Natural killer cell treated with Interleukin-12 subunit alpha and Interleukin-12 subunit beta and Interleukin-15 and Interleukin-18, amount 100 ng/mL, for 72 hours (primary cell): Measurements from ENCODE around the gene EGFLAM. TPM values are rescaled to one million over a fixed set of nuclear protein-coding genes. Genes with fewer than 3 reads are reported as not detected.
"Not testable (repeated sequence)": the region's sequence is repeated elsewhere in the genome, so short reads cannot be mapped to it uniquely, and the experiment has no call there.

Experiments
- ATAC-seq, 2 donors: fragments of 150-1000 bp; cut with Tn5 transposase in 1 of 2; sonication (Bioruptor Pico), chemical (Tn5 transposase) in 1 of 2; 2 replicates each; pipeline ENCODE4 v1.10.0; 2021
- DNase-seq: peaks from one replicate; pipeline ENCODE4 v3.0.0; 2022; ENCODE audit warnings: low spot score
- H3K27ac Mint-ChIP-seq, 2 donors: 1 replicate in 1 of 2; 2 replicates in 1 of 2; pipeline ENCODE4 v1.8.0; 2022; ENCODE audit warnings: mixed read lengths in 2 of 2, mild to moderate bottlenecking in 1 of 2, moderate library complexity in 1 of 2
- H3K27me3 Mint-ChIP-seq, 2 donors: 1 replicate in 1 of 2; 2 replicates in 1 of 2; pipeline ENCODE4 v1.8.0; 2022; ENCODE audit warnings: mixed read lengths in 2 of 2
- H3K36me3 Mint-ChIP-seq: one replicate; pipeline ENCODE4 v1.8.0; 2022; ENCODE audit warnings: mixed read lengths
- H3K4me1 Mint-ChIP-seq, 2 donors: 1 replicate in 1 of 2; 2 replicates in 1 of 2; pipeline ENCODE4 v1.8.0; 2022; ENCODE audit warnings: low read depth in 2 of 2, mixed read lengths in 2 of 2, mild to moderate bottlenecking in 1 of 2
- H3K4me3 Mint-ChIP-seq: one replicate; pipeline ENCODE4 v1.8.0; 2022; ENCODE audit warnings: mixed read lengths
- H3K9me3 Mint-ChIP-seq: 2 replicates; pipeline ENCODE4 v1.8.0; 2022; ENCODE audit warnings: mixed read lengths
- total RNA-seq, 2 donors: library from RNA; stranded (reverse); gene quantifications; one replicate each; pipeline ENCODE4 v1.2.3, GENCODE V29; 2022

EGFLAM gene
- total RNA-seq, 2 donors from 2014 or later, result not detected

GRCh38 chr5:38410304-38410990 is 152.1 kb downstream of the EGFLAM start:
- no peak for DNase-seq

GRCh38 chr5:38413696-38414095 is 155.3 kb downstream of the EGFLAM start:
- Mint-ChIP-seq H3K9me3 (no peaks in the 10 kb centered on the region), H3K27me3 (peaks cover 9 to 22% of the 10 kb centered on the region in 2 donors), H3K4me1 (no peaks in the 10 kb centered on the region), H3K36me3 (no peaks in the 10 kb centered on the region), H3K27ac (no peak overlapping the region), H3K4me3 (no peak overlapping the region)
- no peak for ATAC-seq
- no peak for DNase-seq

More at GRCh38 chr5:38410304-38410990, 152.1 kb downstream of the EGFLAM start:
- Mint-ChIP-seq H3K27me3 (peaks cover 10 to 29% of the 10 kb centered on the region in 2 donors), H3K4me3 (no peak overlapping the region), H3K9me3 (no peaks in the 10 kb centered on the region), H3K4me1 (no peaks in the 10 kb centered on the region), H3K36me3 (no peaks in the 10 kb centered on the region), H3K27ac (no peak overlapping the region)
- ATAC-seq, result no peak

- Mint-ChIP-seq H3K4me3 (no peak overlapping the region), H3K27me3 (peaks cover 9 to 22% of the 10 kb centered on the region in 2 donors), H3K9me3 (no peaks in the 10 kb centered on the region), H3K36me3 (no peaks in the 10 kb centered on the region), H3K27ac (no peak overlapping the region), H3K4me1 (no peaks in the 10 kb centered on the region)
- DNase-seq (no peak), ATAC-seq (no peak)
Observed at GRCh38 chr5:38414348-38414747, 156.0 kb downstream of the EGFLAM start.

- not testable (repeated sequence) for H3K4me3 Mint-ChIP-seq, ATAC-seq, DNase-seq, H3K27ac Mint-ChIP-seq, H3K36me3 Mint-ChIP-seq, H3K9me3 Mint-ChIP-seq, H3K4me1 Mint-ChIP-seq
- H3K27me3 Mint-ChIP-seq, result peaks cover 9 to 24% of the 10 kb centered on the region in 2 donors
Observed at GRCh38 chr5:38415772-38416171, 157.4 kb downstream of the EGFLAM start.

GRCh38 chr5:38417658-38418017 is 159.3 kb downstream of the EGFLAM start:
- no peak overlapping the region for H3K27ac Mint-ChIP-seq
- ATAC-seq (no peak), DNase-seq (no peak)
- H3K9me3 Mint-ChIP-seq, result no peaks in the 10 kb centered on the region
- H3K4me1 Mint-ChIP-seq, result no peaks in the 10 kb centered on the region
- H3K27me3 Mint-ChIP-seq, result peaks cover 18 to 39% of the 10 kb centered on the region in 2 donors
- H3K36me3 Mint-ChIP-seq, result no peaks in the 10 kb centered on the region
- no peak overlapping the region for H3K4me3 Mint-ChIP-seq

- H3K27ac Mint-ChIP-seq, result no peak overlapping the region
- no peaks in the 10 kb centered on the region for H3K4me1 Mint-ChIP-seq
- H3K9me3 Mint-ChIP-seq, result no peaks in the 10 kb centered on the region
- H3K27me3 Mint-ChIP-seq, result peaks cover 16 to 32% of the 10 kb centered on the region in 2 donors
- no peaks in the 10 kb centered on the region for H3K36me3 Mint-ChIP-seq
- DNase-seq (no peak), ATAC-seq (no peak)
- no peak overlapping the region for H3K4me3 Mint-ChIP-seq
Observed at GRCh38 chr5:38420246-38420645, 161.9 kb downstream of the EGFLAM start.

GRCh38 chr5:38420691-38421390 is 162.5 kb downstream of the EGFLAM start:
- Mint-ChIP-seq H3K4me1 (no peaks in the 10 kb centered on the region), H3K27ac (no peak overlapping the region), H3K9me3 (no peaks in the 10 kb centered on the region), H3K27me3 (peaks cover 16 to 32% of the 10 kb centered on the region in 2 donors), H3K36me3 (no peaks in the 10 kb centered on the region), H3K4me3 (no peak overlapping the region)
- ATAC-seq, result no peak
- no peak for DNase-seq

GRCh38 chr5:38422622-38423021 is 164.3 kb downstream of the EGFLAM start:
- no peak for ATAC-seq
- Mint-ChIP-seq H3K4me1 (no peaks in the 10 kb centered on the region), H3K9me3 (no peaks in the 10 kb centered on the region), H3K36me3 (no peaks in the 10 kb centered on the region), H3K4me3 (no peak overlapping the region), H3K27ac (no peak overlapping the region), H3K27me3 (peaks cover 17 to 36% of the 10 kb centered on the region in 2 donors)
- DNase-seq, result no peak

- Mint-ChIP-seq H3K27me3 (peaks cover 20 to 29% of the 10 kb centered on the region in 2 donors), H3K27ac (no peak overlapping the region), H3K9me3 (no peaks in the 10 kb centered on the region), H3K36me3 (no peaks in the 10 kb centered on the region), H3K4me1 (no peaks in the 10 kb centered on the region), H3K4me3 (no peak overlapping the region)
- no peak for ATAC-seq
- no peak for DNase-seq
Observed at GRCh38 chr5:38423276-38424147, 165.2 kb downstream of the EGFLAM start.

- no peaks in the 10 kb centered on the region for H3K36me3 Mint-ChIP-seq
- no peak overlapping the region for H3K27ac Mint-ChIP-seq
- H3K27me3 Mint-ChIP-seq, result peaks cover 23 to 29% of the 10 kb centered on the region in 2 donors
- H3K4me3 Mint-ChIP-seq, result no peak overlapping the region
- no peaks in the 10 kb centered on the region for H3K9me3 Mint-ChIP-seq
- no peak for ATAC-seq
- DNase-seq, result no peak
- H3K4me1 Mint-ChIP-seq, result no peaks in the 10 kb centered on the region
Observed at GRCh38 chr5:38424148-38425060, 166.0 kb downstream of the EGFLAM start.

- Mint-ChIP-seq H3K4me1 (no peaks in the 10 kb centered on the region), H3K27ac (no peak overlapping the region), H3K4me3 (no peak overlapping the region)
Observed at GRCh38 chr5:38426490-38426889, 168.1 kb downstream of the EGFLAM start.

GRCh38 chr5:38426986-38427950 is 168.9 kb downstream of the EGFLAM start:
- no peak overlapping the region for H3K4me3 Mint-ChIP-seq
- H3K27me3 Mint-ChIP-seq, result peaks cover 21 to 29% of the 10 kb centered on the region in 2 donors
- H3K27ac Mint-ChIP-seq, result no peak overlapping the region
- ATAC-seq (no peak), DNase-seq (no peak)
- H3K4me1 Mint-ChIP-seq, result no peaks in the 10 kb centered on the region
- no peaks in the 10 kb centered on the region for H3K9me3 Mint-ChIP-seq
- H3K36me3 Mint-ChIP-seq, result no peaks in the 10 kb centered on the region

More at GRCh38 chr5:38426490-38426889, 168.1 kb downstream of the EGFLAM start:
- DNase-seq (no peak), ATAC-seq (no peak)
- Mint-ChIP-seq H3K36me3 (no peaks in the 10 kb centered on the region), H3K9me3 (no peaks in the 10 kb centered on the region), H3K27me3 (peaks cover 20 to 30% of the 10 kb centered on the region in 2 donors)
